NOMO-1 treated with dmso at 0.1 percent for 144 hours (cell line): ENCODE measurements around the gene PPP2R3C.
A peak's percentile ranks its signal among the peaks of the same experiment; 100 is the strongest.
"Not testable (repeated sequence)": the region's sequence is repeated elsewhere in the genome, so short reads cannot be mapped to it uniquely, and the experiment has no call there.

Experiments
- DNase-seq: peaks from one replicate; lab custom pipeline; 2025; ENCODE audit not compliant: unreplicated experiment; lab: John Stamatoyannopoulos, UW

Gene PPP2R3C

DNA sequence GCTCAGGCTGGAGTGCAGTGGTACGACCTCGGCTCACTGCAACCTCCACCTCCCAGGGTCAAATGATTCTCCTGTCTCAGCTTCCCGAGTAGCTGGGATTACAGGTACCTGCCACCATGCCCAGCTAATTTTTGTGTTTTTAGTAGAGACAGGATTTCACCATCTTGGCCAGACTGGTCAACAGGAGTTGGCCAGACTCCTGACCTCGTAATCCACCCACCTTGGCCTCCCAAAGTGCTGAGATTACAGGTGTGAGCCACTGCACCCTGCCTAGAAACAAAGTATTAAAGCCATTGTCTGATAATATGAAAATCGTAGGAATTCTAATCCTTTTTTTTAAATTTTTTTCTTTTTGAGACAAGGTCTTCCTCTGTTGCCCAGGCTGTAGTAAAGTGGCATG lies 56.1 kb downstream of the PPP2R3C start:
- not testable (repeated sequence) for DNase-seq

DNA sequence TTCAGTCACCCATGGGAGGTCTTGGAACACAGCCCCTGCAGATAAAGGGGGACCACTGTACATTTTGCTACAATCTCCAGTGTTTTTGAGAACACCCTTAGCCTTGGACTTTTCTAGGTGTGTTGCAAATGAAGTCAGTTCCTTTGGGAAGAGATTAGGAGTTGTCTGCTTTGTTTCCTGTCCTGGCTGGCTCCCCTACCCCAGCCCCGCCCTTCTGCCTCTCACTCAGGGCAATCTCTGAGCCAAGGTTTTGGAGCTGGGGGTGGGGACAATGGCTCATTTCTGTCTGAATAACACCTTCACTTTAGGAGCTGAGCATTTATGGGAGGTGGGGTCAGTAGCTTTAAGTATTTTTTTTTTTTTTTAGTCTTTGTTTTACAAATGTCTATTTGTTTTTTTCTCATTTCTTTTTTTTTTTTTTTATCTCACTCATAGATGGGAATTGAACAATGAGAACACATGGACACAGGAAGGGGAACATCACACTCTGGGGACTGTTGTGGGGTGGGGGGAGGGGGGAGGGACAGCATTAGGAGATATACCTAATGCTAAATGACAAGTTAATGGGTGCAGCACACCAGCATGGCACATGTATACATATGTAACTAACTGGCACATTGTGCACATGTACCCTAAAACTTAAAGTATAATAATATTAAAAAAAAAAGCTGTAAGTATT lies 60.5 kb downstream of the PPP2R3C start:
- not testable (repeated sequence) for DNase-seq

DNA sequence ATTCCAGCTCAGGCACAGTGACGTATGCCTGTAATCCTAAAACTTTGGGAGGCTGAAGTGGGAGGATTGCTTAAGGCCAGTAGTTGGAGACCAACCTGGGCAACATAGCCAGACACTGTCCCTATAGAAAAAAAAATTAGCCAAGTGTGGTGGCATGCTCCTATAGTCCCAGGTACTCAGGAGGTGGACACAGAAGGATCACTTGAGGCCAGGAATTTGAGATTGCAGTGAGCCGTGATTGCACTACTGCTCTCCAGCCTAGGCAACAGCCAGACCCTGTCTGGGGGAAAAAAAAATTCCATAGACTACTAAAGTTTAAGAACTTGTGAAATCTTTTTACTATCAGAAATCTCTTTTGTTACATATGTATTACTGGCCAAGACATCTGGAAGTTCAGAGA lies 69.2 kb downstream of the PPP2R3C start:
- DNase-seq: no peak

DNA sequence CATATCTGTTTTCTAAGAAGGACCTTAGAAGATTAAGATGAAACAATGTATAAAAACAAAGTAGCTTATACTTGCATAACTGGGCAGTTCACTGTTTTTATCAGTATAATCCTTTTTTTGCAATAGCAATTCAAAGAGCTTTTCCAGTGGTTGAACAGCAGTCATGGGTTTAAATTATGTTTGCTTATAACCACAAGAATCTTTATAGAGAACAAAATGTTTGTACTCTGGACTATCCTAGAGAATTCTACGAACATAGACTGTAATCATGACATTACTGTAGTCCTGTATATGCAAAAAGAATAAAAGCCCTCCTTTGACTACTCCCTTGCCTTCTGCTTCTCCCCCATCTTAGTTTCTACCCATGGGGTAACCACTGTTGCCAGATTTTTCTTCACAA lies 70.0 kb downstream of the PPP2R3C start:
- no peak for DNase-seq

DNA sequence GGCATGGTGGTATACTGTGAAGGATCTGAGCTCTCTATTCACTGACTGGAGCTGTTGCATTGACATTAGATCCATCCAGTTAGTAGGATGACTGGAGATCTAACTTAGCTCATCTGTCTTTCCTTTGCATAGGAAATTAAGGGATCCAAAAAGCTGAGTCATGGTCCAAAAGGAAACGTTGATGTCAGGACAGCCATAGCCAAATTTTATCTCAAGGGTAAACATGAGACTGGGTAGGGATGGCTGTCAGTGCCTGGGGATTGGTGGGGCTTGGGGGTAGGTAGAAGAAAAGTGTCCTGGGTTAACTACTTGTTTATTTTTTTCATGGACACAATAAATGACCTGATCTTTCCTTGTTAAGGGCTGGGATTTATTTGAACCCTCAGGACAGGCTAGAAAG lies 71.1 kb downstream of the PPP2R3C start:
- DNase-seq: no peak

DNA sequence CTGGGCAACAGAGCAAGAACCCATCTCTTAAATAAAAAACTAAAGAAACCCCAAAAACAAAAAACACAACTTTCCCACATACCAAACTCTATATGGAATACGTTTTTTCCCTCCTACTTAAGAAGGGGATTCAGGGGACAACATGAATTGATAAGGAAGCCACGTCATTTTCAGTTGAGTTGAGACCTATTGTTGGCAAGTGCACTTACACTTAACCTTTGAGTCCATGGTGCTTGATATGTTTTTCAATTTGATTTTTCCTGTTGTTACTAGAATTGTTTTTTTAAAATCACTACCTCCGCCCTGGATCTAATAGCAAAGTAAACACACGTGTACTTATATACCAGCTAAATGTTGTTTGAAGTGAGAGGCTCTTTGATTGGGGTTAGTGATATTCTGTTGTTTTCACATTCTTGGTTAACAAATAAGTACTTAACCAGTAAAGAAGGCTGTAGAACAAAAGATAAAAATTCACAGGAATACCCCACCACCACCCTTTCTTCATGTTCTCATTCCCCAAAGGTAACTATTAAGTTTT lies 73.7 kb downstream of the PPP2R3C start:
- DNase-seq: no peak

DNA sequence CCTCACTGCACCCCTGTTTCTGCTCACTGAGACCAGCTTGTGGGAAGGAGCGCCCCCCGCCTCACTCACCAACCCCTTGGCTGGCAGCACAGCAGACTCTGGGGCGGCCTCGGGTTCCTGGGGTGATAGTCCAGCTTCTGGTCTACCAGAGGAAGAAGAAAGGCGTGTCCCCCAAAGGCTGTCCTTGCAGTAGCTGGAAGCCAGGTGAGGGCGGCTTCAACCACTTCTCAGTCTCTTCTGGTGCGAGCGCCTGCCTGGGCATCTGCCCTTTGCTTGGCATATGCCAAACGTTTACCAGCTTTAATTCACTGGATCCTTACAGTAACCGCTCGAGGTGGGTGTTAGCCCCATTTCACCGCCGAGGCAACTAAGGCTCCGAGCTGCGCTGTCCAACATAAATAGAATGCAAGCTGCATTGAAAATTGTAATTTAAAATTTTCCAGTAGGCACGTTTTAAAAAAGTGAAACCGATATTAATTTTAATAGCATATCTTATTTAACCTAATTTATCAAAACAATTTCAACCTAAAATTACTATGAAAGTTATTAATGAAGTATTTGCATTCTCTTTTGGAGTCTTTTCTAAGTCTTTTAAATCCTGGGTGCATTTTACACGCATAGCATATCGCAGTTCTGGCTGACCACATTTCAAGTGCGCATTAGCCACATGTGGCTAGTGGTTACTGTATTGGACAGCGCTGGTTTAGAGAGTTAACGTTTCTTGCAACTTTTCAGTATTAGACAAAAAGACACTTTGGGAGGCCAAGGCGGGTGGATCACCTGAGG lies 74.8 kb downstream of the PPP2R3C start:
- DNase-seq: no peak

DNA sequence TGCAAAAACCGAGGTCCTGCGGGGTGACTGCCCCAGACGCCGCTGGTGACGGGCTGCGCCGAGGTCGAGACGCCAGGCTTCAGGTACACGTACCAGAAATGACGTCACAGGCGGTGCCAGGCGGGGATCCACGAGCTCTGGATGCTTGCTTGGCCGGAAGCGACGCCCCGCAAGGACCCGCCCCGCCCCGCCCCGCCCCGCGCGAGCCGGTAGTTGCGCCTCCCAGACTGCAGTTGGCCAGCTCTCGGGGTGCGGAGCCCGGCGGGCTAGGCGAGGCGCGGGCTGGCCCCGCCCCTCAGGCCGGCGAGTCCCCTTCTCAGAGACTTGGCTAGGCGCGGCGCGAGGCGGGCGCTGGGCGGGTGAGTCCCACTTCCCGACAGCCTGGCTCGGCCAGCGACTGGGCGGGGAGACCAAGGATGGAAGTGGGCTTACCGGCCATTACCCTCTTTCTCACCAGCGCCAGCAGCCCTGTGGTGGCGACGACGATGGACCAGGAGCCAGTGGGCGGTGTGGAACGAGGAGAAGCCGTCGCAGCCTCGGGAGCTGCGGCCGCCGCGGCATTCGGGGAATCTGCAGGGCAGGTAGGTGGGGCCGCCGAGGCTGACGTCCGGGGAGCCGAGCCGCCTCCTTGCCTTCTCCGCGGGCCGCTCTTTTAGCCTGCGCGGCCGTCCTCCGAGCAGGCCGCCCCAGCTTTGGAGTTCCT lies 75.6 kb downstream of the PPP2R3C start, which contains the start of gene FAM177A1:
Gene FAM177A1, plus strand, starts transcription at position 225 of the 703 bp plus-strand sequence. Its CDS starts 192 bp downstream, at position 417.
- DNase-seq: peak; percentile 97

DNA sequence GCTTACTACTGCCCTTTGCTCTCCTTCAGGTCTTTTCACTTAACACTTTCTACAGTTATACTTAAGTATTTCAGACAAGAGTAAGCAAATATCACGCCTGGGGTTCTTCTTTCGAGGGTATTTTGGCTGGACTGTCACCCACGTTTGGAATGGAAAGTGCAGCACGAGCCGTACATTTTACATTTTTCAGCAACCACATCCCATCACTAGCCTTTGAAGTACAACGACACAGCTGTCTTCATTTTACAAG lies 76.1 kb downstream of the PPP2R3C start:
- no peak for DNase-seq

DNA sequence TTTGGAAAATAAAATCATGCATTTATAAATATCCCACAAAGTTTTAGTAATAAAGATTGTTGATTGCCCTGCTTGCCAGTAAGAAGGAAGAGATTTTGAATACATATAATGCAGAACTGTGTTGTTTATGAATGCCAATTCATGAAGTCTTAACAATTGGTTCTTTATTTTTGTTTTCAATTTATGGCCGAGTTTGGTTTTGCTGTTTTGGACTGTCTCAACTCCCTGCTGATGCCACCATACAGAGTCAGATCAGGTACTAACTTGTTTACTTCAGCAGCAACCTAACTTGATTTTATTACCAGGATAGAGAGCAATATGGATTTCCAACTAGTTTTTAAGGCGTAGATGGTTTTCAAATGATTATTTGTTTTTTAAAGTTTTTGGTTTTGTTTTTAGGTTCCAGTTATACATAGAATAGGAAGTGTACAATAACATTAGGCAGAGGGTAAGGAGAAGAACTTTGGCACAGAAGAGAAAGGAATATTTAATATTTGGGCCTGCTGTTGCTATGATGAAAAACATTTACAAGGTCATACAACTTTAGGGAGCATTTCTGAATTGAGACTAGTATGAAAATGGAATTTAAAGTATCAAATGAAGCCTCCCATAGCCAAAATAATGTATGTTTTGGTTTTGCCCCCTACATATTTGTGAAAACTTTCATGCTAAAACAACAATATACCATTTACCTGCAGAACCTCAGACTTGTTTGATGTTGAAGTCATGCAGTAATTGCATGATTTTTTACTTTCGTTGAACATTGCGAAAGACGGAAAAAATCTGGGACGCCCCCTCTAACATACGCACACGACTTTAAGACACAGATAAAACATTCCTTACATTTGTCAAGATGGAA lies 76.6 kb downstream of the PPP2R3C start:
- no peak for DNase-seq

DNA sequence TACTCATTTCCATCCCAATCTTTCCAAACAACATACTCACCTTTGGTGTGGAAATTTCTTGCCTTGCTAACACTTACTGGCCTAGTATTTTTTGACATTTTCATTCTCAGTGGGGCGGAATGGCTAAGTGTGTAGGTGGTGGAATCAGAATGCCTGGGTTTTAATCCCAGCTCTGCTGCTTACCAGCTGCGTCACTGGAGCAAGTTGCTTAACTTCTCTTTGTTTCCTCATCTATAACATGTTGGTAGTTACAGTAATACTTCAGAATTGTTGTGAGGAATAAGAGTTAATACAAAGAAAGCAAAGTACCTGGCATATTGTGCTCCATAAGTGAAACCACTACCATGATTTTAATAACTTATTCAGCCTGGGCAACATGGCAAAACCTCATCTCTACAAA lies 78.7 kb downstream of the PPP2R3C start:
- no peak for DNase-seq

DNA sequence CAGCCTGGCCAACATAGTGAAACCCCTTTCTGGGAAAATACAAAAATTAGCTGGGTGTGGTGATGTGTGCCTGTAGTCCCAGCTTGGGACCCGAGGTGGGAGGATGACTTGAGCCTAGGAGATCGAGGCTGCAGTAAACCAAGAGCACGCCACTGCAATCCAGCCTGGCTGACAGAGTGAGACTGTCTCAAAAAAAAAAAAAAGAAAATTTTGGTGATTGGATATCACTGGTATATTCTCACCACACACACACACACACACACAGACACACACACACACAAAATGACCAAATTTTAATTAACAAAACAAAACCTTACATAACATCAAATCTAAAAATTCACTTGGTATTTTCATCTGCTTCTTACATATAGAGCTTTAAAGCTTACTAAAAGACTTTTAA lies 79.2 kb downstream of the PPP2R3C start:
- no peak for DNase-seq

DNA sequence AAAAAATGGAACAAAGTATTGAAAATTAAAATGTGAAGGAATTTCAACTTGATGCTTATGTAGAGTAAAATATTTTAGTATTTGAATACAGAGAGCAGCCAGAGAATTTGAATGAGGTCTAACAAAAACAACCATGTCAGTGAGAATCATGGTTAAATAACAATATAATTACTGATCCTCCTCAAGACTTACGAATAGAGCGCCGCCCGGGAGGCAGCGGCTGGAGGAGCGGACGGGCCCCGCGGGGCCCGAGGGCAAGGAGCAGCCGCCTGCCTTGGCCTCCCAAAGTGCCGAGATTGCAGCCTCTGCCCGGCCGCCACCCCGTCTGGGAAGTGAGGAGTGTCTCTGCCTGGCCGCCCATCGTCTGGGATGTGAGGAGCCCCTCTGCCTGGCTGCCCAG lies 83.5 kb downstream of the PPP2R3C start:
- DNase-seq: not testable (repeated sequence)
